H9 (cell line): ENCODE data around the gene SIGLEC14. TPM values are rescaled to one million over a fixed set of nuclear protein-coding genes. Genes with fewer than 3 reads are reported as not detected.

ENCODE experiments used
- DNase-seq: peaks from one replicate; pipeline ENCODE4 v3.0.0-alpha.2; 2017
- H2AFZ ChIP-seq: one replicate; pipeline ENCODE4 v1.6.1; 2013; ENCODE audit warnings: mild to moderate bottlenecking, low read length, control low read depth, moderate library complexity
- H2AK5ac ChIP-seq: 2 replicates; pipeline ENCODE4 v1.6.1; 2013; ENCODE audit warnings: low read length, control low read depth, mixed read lengths; ENCODE audit not compliant: insufficient read length
- H2BK120ac ChIP-seq: one replicate; pipeline ENCODE4 v1.6.1; 2013; ENCODE audit warnings: low read depth, mild to moderate bottlenecking, low read length, control low read depth, inconsistent platforms; ENCODE audit not compliant: poor library complexity, severe bottlenecking
- H2BK12ac ChIP-seq: 2 replicates; pipeline ENCODE4 v1.6.1; 2013; ENCODE audit warnings: low read length, control low read depth, mixed read lengths, low read depth; ENCODE audit not compliant: insufficient read length
- H2BK15ac ChIP-seq: 2 replicates; pipeline ENCODE4 v1.6.1; 2013; ENCODE audit warnings: low read depth, low read length, control low read depth
- H2BK20ac ChIP-seq: one replicate; pipeline ENCODE4 v1.6.1; 2013; ENCODE audit warnings: low read depth, mild to moderate bottlenecking, low read length, control low read depth, inconsistent platforms; ENCODE audit not compliant: poor library complexity, severe bottlenecking
- H2BK5ac ChIP-seq: 2 replicates; pipeline ENCODE4 v1.6.1; 2013; ENCODE audit warnings: low read length, control low read depth, mixed read lengths; ENCODE audit not compliant: insufficient read length
- H3K14ac ChIP-seq: 2 replicates; pipeline ENCODE4 v1.6.1; 2013; ENCODE audit warnings: low read length, control low read depth; ENCODE audit not compliant: insufficient read depth
- H3K18ac ChIP-seq: 2 replicates; pipeline ENCODE4 v1.6.1; 2013; ENCODE audit warnings: low read depth, mild to moderate bottlenecking, mixed read lengths, low read length, control low read depth; ENCODE audit not compliant: insufficient read length
- H3K23ac ChIP-seq: 2 replicates; pipeline ENCODE4 v1.6.1; 2013; ENCODE audit warnings: low read length, control low read depth, mixed read lengths, low read depth; ENCODE audit not compliant: insufficient read length
- H3K23me2 ChIP-seq: 2 replicates; pipeline ENCODE4 v1.6.1; 2013; ENCODE audit warnings: low read depth, mild to moderate bottlenecking, mixed read lengths, low read length, control low read depth; ENCODE audit not compliant: insufficient read length, poor library complexity, severe bottlenecking
- H3K27ac ChIP-seq: 2 replicates; pipeline ENCODE4 v1.5.1; 2013; ENCODE audit warnings: low read length, control low read depth, mixed read lengths, low read depth; ENCODE audit not compliant: insufficient read length
- H3K27me3 ChIP-seq: 2 replicates; pipeline ENCODE4 v1.6.1; 2013; ENCODE audit warnings: low read length, control low read depth, inconsistent platforms; ENCODE audit not compliant: insufficient read depth
- H3K4ac ChIP-seq: 2 replicates; pipeline ENCODE4 v1.6.1; 2013; ENCODE audit warnings: low read depth, mild to moderate bottlenecking, control low read depth, inconsistent platforms, low read length, moderate library complexity
- H3K4me1 ChIP-seq: 2 replicates; pipeline ENCODE4 v1.6.1; 2013; ENCODE audit warnings: low read length, control low read depth, inconsistent platforms; ENCODE audit not compliant: insufficient read depth
- H3K4me2 ChIP-seq: 2 replicates; pipeline ENCODE4 v1.6.1; 2013; ENCODE audit warnings: low read length, control low read depth, mixed read lengths; ENCODE audit not compliant: insufficient read length, insufficient read depth
- H3K56ac ChIP-seq: 2 replicates; pipeline ENCODE4 v1.6.1; 2013; ENCODE audit warnings: low read depth, mild to moderate bottlenecking, mixed read lengths, low read length, control low read depth; ENCODE audit not compliant: insufficient read length
- H3K79me1 ChIP-seq: 2 replicates; pipeline ENCODE4 v1.6.1; 2013; ENCODE audit warnings: low read depth, mild to moderate bottlenecking, moderate library complexity, low read length, control low read depth, inconsistent platforms; ENCODE audit not compliant: insufficient read depth, poor library complexity, severe bottlenecking
- H3K79me2 ChIP-seq: 2 replicates; pipeline ENCODE4 v1.6.1; 2013; ENCODE audit warnings: low read length, control low read depth, inconsistent platforms; ENCODE audit not compliant: insufficient read depth
- H3K9ac ChIP-seq: 2 replicates; pipeline ENCODE4 v1.6.1; 2013; ENCODE audit warnings: low read length, control low read depth, mixed read lengths; ENCODE audit not compliant: insufficient read length; ENCODE audit errors: extremely low read depth
- H3K9me3 ChIP-seq: one replicate; pipeline ENCODE4 v1.6.1; 2013; ENCODE audit warnings: low read depth, low read length, inconsistent platforms; ENCODE audit not compliant: control insufficient read depth
- H3T11ph ChIP-seq: one replicate; pipeline ENCODE4 v1.6.1; 2013; ENCODE audit warnings: mild to moderate bottlenecking, low read length, control low read depth, inconsistent platforms
- H4K20me1 ChIP-seq: one replicate; pipeline ENCODE4 v1.6.1; 2013; ENCODE audit not compliant: control insufficient read depth, insufficient read length, insufficient read depth
- H4K5ac ChIP-seq: 2 replicates; pipeline ENCODE4 v1.6.1; 2013; ENCODE audit warnings: low read depth, mild to moderate bottlenecking, mixed read lengths, low read length, control low read depth; ENCODE audit not compliant: insufficient read length
- H4K8ac ChIP-seq: replicated peaks from 2 replicates; pipeline ENCODE4 v1.6.1; 2013; ENCODE audit warnings: low read length, control low read depth, mixed read lengths, low read depth; ENCODE audit not compliant: insufficient read length
- H4K91ac ChIP-seq: 2 replicates; pipeline ENCODE4 v1.6.1; 2013; ENCODE audit warnings: low read depth, mild to moderate bottlenecking, moderate library complexity, mixed read lengths, low read length, control low read depth; ENCODE audit not compliant: insufficient read length
- H3K27ac Mint-ChIP-seq, 3 experiments: 2 replicates in 2 of 3; 3 replicates in 1 of 3; pipeline ENCODE4 v1.8.0; 2020 to 2021; ENCODE audit warnings: mixed read lengths in 3 of 3, mild to moderate bottlenecking in 1 of 3, moderate library complexity in 1 of 3
- H3K27me3 Mint-ChIP-seq: 2 replicates; pipeline ENCODE4 v1.8.0; 2021; ENCODE audit warnings: low read depth, mild to moderate bottlenecking, moderate library complexity, mixed read lengths
- H3K36me3 Mint-ChIP-seq, 3 experiments: 2 replicates in 2 of 3; 3 replicates in 1 of 3; pipeline ENCODE4 v1.8.0; 2020 to 2021; ENCODE audit warnings: low read depth in 3 of 3, mixed read lengths in 3 of 3; ENCODE audit not compliant: insufficient read depth in 1 of 3
- H3K4me1 Mint-ChIP-seq, 2 experiments: 2 replicates each; pipeline ENCODE4 v1.8.0; 2020; ENCODE audit warnings: mixed read lengths in 2 of 2
- H3K4me3 Mint-ChIP-seq, 2 experiments: 2 replicates in 1 of 2; 3 replicates in 1 of 2; pipeline ENCODE4 v1.8.0; 2020 to 2021; ENCODE audit warnings: mild to moderate bottlenecking in 2 of 2, mixed read lengths in 2 of 2, moderate library complexity in 1 of 2
- H3K9me3 Mint-ChIP-seq, 2 experiments: 2 replicates in 1 of 2; 3 replicates in 1 of 2; pipeline ENCODE4 v1.8.0; 2020; ENCODE audit warnings: mild to moderate bottlenecking in 2 of 2, mixed read lengths in 2 of 2, moderate library complexity in 1 of 2
- CTCF ChIP-seq: fragments of 200-600 bp; sonication (generic); conservative IDR thresholded peaks from 3 replicates; pipeline ENCODE4 v1.8.0; 2021; ENCODE audit warnings: antibody characterized with exemption, mild to moderate bottlenecking
- WGBS: extraction: QIAGEN DNeasy Blood & Tissue Kit; methylation state at CpG from one replicate; pipeline ENCODE4 v1.1.7; 2013; ENCODE audit warnings: missing lambda C conversion rate, low lambda C conversion rate, mixed read lengths; ENCODE audit not compliant: insufficient read length; ENCODE audit errors: extremely low coverage; 5-methylcytosine and 5-hydroxymethylcytosine counted together
- total RNA-seq: library from RNA; stranded (reverse); gene quantifications from 2 replicates; pipeline ENCODE4 v1.2.1, GENCODE V29; 2021

Gene SIGLEC14
- total RNA-seq, 1 experiment from 2014 or later: not detected

- H3K4me2 ChIP-seq: no peak overlapping the region
- no peaks in the 10 kb centered on the region for H3K9me3 ChIP-seq
- no peak overlapping the region for H2BK20ac ChIP-seq
- H3K4me1 ChIP-seq: no peaks in the 10 kb centered on the region
- H3K27ac Mint-ChIP-seq: peak overlapping the region in 1 of 3 experiments; percentile 14; a peak in 1 of 7 replicates
- H2AK5ac ChIP-seq: no peak overlapping the region
- H4K5ac ChIP-seq: no peak overlapping the region
- H3K9me3 Mint-ChIP-seq: no peaks in the 10 kb centered on the region; a peak in 1 of 5 replicates
- no peak overlapping the region for H3K9ac ChIP-seq
- no peaks in the 10 kb centered on the region for H3K27me3 ChIP-seq
- H3T11ph ChIP-seq: no peak overlapping the region
- H3K27me3 Mint-ChIP-seq: no peaks in the 10 kb centered on the region
- no peak overlapping the region for H3K23ac ChIP-seq
- no peak overlapping the region for H3K18ac ChIP-seq
- DNase-seq: no peak
- no peak overlapping the region for H2BK5ac ChIP-seq
- H2BK12ac ChIP-seq: no peak overlapping the region
- no peak overlapping the region for H3K27ac ChIP-seq
- H4K8ac ChIP-seq: no peak overlapping the region
- H3K36me3 Mint-ChIP-seq: peaks cover 9 to 76% (median 42%) of the 10 kb centered on the region in 3 experiments; a peak in 6 of 7 replicates
- H4K20me1 ChIP-seq: no peaks in the 10 kb centered on the region
- H2BK15ac ChIP-seq: no peak overlapping the region
- peaks cover 20 to 24% of the 10 kb centered on the region in 2 experiments for H3K4me1 Mint-ChIP-seq
- no peaks in the 10 kb centered on the region; the same call in 1 of the 2 replicates for H3K79me2 ChIP-seq
- H3K56ac ChIP-seq: no peak overlapping the region
- WGBS: no CpG with 5 or more reads among the region's 14 CpGs
- H4K91ac ChIP-seq: no peak overlapping the region
- no peak overlapping the region for H2BK120ac ChIP-seq
- peaks cover 9% of the 10 kb centered on the region for H3K23me2 ChIP-seq
- no peak for TF ChIP-seq CTCF
- no peak overlapping the region; a peak in 1 of 5 replicates for H3K4me3 Mint-ChIP-seq
- no peak overlapping the region for H3K4ac ChIP-seq
- H3K14ac ChIP-seq: no peak overlapping the region
- no peak overlapping the region for H2AFZ ChIP-seq
- H3K79me1 ChIP-seq: no peaks in the 10 kb centered on the region
Observed at GRCh38 chr19:51695702-51696315, 49.2 kb upstream of the SIGLEC14 start.
